ENCODE measurements around the gene ECSIT.
"Not testable (repeated sequence)": the region's sequence is repeated elsewhere in the genome, so short reads cannot be mapped to it uniquely, and the experiment has no call there.

The ECSIT gene, protein sequence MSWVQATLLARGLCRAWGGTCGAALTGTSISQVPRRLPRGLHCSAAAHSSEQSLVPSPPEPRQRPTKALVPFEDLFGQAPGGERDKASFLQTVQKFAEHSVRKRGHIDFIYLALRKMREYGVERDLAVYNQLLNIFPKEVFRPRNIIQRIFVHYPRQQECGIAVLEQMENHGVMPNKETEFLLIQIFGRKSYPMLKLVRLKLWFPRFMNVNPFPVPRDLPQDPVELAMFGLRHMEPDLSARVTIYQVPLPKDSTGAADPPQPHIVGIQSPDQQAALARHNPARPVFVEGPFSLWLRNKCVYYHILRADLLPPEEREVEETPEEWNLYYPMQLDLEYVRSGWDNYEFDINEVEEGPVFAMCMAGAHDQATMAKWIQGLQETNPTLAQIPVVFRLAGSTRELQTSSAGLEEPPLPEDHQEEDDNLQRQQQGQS

GRCh38 chr19:11528551-11529341, at the start of gene ECSIT:
ECSIT (minus strand) TSS chr19:11529134; CDS start chr19:11519170, 9,964 bp downstream.
- peak; percentile 99 for DNase-seq

- peak; percentile 75 for DNase-seq
Observed at GRCh38 chr19:11577451-11578257, 48.7 kb upstream of the ECSIT start, which contains the start of gene ACP5. ACP5 (minus strand) TSS chr19:11577645; CDS start chr19:11577317, 328 bp downstream.

GRCh38 chr19:11576227-11576626, 47.3 kb upstream of the ECSIT start:
- peak; percentile 47 for DNase-seq

GRCh38 chr19:11574689-11575088, 45.8 kb upstream of the ECSIT start:
- no peak for DNase-seq

GRCh38 chr19:11573763-11574162, 44.8 kb upstream of the ECSIT start:
- DNase-seq, result not testable (repeated sequence)

DNA sequence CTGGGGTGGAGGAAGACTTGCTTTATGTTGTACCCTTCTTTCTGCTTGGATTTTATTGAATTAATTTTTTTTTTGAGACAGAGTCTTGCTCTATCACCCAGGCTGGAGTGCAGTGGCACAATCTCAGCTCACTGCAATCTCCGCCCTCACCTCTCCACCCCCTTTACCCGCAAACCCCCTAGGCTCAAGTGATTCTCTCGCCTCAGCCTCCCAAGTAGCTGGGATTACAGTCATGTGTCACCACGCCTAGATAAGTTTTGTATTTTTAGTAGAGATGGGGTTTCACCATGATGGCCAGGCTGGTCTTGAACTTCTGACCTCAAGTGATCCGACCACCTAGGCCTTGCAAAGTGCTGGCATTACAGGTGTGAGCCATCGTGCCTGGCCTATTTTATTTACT, 44.4 kb upstream of the ECSIT start:
- not testable (repeated sequence) for DNase-seq

GRCh38 chr19:11570039-11570462, 41.1 kb upstream of the ECSIT start:
- peak; percentile 41 for DNase-seq

GRCh38 chr19:11566164-11566563, 37.2 kb upstream of the ECSIT start:
- DNase-seq, result no peak

DNA sequence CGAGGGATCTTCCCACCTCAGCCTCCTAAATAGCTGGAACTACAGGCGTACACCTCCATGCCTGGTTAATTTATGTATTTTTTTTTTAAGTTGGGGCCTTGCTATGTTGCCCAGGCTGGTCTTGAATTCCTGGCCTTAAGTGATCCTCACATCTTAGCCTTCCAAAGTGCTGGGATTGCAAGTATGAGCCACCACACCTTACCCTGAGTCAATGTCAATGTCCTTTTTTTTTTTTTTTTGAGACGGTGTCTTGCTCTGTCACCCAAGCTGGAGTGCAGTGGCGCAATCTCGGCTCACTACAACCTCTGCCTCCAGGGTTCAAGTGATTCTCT, 36.7 kb upstream of the ECSIT start:
- DNase-seq, result not testable (repeated sequence)

DNA sequence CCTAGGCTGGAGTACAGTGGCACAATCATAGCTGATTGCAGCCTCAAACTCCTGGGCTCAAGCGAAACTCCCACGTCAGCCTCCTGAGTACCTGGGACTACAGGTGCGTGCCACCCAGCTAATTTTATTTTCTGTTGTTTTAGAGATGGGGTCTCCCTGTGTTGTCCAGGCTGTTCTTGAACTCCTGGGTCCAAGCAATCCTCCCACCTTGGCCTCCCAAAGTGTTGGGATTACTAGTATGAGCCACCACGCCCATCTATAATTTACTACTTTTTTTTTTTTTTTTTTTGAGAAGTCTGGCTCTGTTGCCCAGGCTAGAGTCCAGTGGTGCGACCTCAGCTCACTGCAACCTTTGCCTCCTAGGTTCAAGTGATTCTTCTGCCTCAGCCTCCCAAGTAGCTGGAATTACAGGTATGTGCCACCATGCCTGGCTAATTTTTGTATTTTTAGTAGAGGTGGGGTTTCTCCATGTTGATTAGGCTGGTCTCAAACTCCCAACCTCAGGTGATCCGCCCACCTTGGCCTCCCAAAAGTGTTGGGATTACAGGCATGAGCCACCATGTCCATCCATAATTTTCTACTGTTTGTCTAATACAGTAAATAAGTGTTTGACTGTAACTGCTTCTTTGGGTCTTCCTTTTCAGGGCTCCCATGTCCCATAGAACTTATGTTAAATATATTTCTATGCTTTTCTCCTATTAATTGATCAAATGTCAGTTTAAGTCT, 35.3 kb upstream of the ECSIT start:
- not testable (repeated sequence) for DNase-seq

DNA sequence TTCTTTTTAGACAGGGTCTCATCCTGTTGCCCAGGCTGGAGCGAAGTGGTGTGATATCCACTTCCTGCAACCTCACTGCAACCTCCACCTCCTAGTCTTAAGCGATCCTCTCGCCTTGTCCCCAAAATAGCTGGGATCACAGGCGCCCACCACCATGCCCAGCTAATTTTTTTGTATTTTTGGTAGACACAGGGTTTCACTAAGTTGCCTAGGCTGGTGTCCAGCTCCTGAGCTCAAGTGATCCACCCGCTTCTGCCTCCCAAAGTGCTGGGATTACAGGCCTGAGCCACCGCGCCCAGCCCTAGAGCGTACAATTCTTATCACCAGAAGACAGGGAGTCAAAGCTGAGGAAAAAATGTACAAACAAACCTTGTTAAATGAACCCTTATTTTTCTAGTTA, 34.6 kb upstream of the ECSIT start:
- no peak for DNase-seq

DNA sequence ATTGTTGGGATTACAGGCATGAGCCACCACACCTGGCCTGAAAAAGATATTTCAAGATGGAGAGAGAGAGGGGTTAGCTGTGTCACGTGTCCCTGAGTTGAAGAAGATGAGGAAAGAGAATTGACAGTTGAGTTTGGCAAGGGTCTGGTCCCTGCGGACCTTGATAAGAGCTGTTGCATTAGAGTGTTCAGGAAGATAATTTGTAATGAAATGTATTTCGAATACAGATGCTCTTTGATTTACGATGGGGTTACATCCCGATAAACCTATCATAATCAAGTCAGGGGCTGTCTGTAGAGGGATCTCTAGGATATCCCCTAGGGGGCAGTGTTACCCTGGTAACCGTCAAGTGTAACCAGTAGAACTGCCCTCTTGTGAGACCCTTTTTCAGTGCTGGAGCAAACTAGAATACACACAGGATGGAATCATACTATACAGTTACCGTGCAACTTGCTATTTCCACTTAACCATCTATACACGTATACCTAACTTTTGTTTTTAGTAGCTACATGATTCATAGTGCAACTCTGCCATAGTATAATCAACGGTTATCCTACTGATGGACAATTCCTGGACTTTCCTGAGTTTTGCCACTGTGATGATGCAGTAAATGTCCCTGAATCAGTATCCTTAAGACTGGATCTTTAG, 31.6 kb upstream of the ECSIT start:
- DNase-seq, result peak; percentile 90

- peak; percentile 100 for DNase-seq
Observed at GRCh38 chr19:11558881-11559828, 30.2 kb upstream of the ECSIT start, which contains the start of gene ELOF1. ELOF1 (minus strand) TSS chr19:11559230; CDS start chr19:11554347, 4,883 bp downstream.

- DNase-seq, result no peak
Observed at GRCh38 chr19:11556634-11557420, 27.9 kb upstream of the ECSIT start.

DNA sequence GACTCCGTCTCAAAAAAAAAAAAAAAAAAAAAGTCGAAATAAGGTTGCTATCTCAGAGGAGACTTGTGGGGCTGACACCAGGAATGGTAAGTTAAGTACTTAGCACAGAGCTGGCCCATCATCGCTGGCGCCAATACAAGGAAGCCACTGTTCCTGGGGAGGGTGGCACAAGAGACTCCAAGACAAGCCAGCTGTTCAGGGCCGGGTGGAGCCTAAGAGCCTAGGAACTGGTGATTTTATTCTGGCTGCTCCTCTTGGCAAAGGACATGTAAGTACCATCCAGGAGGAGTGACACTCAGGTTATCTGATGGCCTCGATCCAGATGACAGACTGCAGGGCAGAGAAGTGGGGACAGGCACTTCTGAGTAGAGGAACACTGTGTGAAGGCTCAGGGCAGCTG, 26.3 kb upstream of the ECSIT start:
- DNase-seq, result no peak

- no peak for DNase-seq
Observed at GRCh38 chr19:11554160-11554559, 25.2 kb upstream of the ECSIT start.

DNA sequence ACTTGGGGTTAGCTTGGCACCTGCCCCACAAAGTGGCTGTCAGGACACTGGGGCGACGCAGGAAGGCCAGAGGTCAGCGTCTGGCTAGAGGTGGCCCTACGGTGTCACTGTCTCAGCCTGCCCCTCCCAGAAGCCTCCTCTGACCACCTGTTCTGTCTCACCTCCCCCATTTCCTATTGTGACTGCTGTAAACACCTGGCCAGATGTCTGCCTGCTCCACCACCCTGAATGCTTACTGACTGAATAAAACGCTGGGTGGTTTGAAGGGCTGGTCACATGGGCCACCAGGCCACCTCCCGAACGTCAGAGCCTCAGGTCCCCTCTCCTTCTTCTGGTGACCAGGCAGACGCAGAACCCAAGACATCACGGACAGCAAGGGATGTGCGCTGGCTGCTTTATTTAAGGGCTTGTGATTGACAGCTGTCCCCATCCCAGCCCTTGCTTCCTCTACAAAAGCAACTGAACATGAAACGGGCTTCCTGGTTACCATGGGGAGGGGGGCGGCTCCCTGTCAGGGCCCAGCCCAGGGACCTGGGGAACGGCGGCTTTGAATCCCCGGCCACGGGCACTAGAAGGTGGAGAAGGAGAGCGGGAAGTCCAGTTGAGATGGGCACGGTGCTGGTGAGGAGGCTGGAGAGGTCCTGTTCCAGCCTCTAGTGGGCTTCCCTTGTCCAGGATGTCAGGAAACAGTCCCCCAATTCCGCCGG, 23.9 kb upstream of the ECSIT start:
- DNase-seq, result no peak

DNA sequence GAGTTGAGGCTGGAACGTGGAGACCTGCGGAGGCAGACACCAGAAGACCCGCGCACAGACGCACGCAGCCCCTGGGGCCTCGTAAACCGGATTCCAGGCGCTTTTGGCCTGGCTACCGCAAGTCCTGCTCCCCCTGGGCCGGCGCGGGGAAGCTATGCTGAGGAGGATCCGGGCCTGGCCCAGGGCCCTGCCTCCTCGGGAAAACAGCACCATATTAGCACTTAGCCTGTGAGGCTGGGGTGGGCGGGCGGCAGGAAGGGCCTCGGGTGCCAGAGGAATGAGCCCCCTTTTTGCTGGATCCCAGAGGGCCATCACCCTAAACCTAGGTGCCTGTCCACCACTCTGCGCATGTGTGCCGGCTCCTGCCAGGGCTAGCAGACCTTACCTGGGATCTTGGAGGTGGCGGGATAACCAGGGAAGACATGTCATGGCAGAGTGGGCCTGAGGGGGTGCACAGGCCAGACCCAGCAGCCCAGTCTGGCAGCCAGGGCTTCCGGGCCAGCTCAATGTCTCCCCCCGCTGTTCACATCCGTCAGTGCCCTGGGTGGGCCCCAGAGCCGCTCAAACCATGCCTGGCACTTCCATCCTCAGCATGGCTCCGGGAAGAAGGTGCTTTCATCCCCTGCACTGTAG, 22.8 kb upstream of the ECSIT start:
- no peak for DNase-seq
